Hepatocyte (in vitro differentiated cells): ENCODE data around the gene KLHL9.

Experiments
- CTCF ChIP-seq: fragments of 200-600 bp; sonication (generic); IDR thresholded peaks from 2 replicates; pipeline ENCODE4 v1.5.1; 2016; ENCODE audit warnings: antibody characterized with exemption, mild to moderate bottlenecking; ENCODE audit not compliant: poor library complexity
- EZH2 ChIP-seq: fragments of 200-600 bp; sonication (generic); IDR thresholded peaks from 2 replicates; pipeline ENCODE4 v1.6.1; 2016; ENCODE audit warnings: antibody characterized with exemption, mild to moderate bottlenecking, borderline replicate concordance
- EZH2phosphoT487 ChIP-seq: fragments of 200-600 bp; sonication (generic); IDR thresholded peaks from one replicate; pipeline ENCODE4 v1.6.1; 2018; ENCODE audit warnings: antibody characterized with exemption, mild to moderate bottlenecking, low read depth, moderate library complexity; ENCODE audit not compliant: unreplicated experiment, severe bottlenecking

- no peak for TF ChIP-seq CTCF
- no peak for TF ChIP-seq EZH2
- no peak for TF ChIP-seq EZH2phosphoT487
Observed at GRCh38 chr9:21383627-21384026, 48.4 kb upstream of the KLHL9 start.
